DMS 273 (cell line): ENCODE results near the gene ADCY5.
A peak's percentile ranks its signal among the peaks of the same experiment; 100 is the strongest.
"Not testable (repeated sequence)": the region's sequence is repeated elsewhere in the genome, so short reads cannot be mapped to it uniquely, and the experiment has no call there.

Source experiments
- DNase-seq: peaks from one replicate; lab custom pipeline; 2025; ENCODE audit not compliant: unreplicated experiment; lab: John Stamatoyannopoulos, UW

ADCY5 gene

DNA sequence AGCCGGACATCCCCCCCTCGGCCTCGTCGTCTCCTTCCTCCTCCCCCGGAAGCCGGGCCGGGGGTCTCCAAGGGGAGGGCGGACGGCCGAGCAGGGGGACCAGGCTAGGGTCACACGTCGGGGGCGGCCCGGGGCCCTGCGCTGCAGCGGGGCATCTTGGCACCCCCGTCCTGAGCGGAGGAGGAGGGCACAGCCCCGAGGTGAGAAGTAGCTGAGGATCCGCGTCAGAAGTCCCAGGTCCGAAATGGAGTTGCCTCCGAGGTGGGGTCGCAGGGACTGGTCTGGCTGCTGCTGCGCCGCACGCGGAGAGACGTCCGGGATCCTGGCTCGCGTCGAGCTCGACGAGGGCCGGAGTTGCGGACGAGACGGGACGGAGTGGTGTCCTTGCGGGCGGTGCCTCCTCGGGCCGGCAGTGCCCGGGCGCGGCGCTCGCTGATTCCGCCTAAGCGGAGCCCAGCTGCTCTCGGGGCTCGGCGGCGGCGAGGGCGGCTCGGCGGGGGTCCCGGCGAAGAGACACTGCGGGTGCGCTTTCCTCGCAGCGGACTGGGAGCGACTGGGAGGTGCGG is at the start of gene ADCY5:
TSS of gene ADCY5 (minus strand) at position 555 of the 566 bp plus-strand sequence. CDS start at position 10, 545 bp downstream.
- DNase-seq = peak; percentile 71

DNA sequence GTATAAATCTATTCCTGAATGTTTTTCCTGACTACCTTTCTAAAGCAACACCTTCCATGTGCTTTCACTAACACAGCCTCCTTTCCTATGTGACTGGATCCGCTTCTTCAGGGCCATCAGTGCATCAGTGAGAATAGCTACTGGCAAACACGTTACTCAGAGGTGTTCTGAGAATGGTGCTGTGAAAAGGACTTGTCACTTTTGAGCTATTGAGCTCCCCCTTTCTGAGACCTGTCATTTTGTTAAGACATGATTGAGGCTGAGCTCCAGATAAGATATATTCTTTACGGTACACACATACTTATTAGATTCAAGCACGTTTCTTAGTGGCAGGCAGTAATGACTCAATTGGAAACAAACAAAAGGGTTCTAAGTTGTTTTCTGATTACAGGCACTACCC is 45.0 kb upstream of the ADCY5 start:
- no peak for DNase-seq

DNA sequence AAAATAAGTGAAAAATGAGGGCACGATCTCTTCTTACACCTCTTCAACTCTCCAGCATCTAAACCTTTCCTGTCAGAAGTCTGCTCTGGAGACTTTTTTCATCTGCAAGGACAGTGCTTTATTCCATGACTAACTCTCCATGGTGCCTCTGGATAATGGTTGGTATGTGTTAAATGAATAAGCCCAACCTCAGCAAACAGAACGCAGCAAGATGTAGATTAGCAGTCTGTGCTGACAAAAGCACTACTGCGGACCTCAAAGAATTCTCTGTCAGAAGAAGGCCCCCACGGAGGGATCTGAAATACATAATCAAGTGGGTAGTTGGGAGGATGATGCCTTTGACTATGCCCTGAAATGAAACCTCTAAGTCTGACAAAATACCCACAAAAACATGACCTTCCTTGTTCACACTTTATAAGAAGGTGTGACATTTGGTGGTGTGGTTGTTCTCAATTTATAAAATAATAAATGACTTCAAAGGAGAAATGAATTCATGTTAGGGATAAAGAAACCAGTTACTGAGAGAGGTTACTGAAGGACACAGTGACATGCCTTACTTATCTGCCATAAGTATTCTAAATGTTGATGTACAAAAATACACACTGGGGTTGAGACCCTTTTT is 43.2 kb upstream of the ADCY5 start:
- no peak for DNase-seq

DNA sequence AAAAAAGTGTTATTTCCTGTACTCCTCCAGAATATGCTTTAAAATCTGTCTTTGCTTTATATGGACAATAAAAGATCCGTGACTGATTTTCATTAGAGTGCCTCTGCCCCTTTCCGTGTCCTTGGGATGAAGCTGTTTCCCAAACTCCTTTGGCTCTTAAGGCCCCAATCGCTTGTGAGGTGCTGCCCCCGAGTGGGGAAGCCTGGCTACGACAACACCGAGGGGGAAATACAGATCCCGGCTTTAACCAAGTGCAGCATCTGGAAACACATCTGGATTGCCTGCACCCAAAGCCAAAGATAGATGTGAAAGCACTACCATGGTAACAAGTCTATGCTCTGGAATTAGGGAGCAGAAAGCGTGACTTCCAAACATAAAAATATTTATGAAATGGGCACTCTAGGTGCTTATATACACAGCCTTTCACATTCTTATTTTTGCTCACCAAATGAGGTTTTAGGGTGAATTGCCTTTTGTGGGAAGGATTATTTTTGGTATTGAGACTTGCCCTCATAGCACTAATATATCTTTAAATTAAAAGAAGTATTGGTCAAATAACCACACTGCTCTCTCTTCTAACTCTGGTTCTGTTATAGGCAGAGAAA is 40.6 kb upstream of the ADCY5 start:
- peak; percentile 89 for DNase-seq

DNA sequence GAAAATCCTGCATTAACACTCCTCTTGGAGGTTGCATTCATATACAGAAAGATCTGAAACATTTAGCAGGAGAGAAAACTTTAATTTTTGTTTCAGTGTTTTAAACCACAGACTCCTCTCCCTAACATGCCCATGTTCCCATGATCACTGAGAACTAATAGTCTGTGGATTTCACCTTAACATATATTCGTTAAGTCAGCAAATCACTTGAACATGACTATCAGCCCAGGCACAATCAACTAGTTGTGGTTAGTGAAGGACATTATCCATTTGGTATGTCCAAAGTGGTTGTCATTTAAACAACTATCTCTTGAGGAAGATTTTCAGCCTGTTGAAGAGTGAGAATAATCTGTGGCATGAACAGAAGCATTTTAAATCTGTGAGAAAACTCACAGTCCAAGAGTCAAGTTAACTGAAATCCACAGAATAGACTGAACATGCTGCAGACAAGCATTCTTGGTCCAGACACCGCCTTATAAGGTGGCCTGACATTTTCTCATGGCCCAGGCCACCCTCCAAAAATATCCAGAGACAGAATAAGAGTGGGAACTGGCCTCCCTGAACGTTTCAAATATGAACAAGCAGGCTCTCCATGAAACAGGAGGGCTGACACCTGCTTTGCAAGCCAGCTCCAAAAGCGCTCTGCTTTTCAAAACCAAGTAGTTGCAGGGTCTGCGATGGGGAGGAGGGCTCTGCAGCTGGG is 39.9 kb upstream of the ADCY5 start:
- no peak for DNase-seq

DNA sequence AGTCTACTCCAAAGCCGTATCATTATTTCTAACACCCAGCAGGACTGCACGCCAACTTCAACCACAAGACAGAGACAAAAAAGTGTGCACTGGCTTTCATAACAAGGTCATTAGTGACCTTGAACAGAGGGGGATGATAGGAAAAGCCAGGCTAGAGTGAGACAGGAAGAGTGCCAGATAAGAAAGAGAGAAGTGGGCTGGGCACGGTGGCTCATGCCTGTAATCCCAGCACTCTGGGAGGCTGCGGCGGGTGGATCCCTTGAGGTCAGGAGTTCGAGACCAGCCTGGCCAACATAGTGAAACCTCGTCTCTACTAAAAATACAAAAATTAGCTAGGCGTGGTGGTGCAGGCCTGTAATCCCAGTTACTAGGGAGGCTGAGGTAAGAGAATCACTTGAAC is 38.2 kb upstream of the ADCY5 start:
- DNase-seq = not testable (repeated sequence)

DNA sequence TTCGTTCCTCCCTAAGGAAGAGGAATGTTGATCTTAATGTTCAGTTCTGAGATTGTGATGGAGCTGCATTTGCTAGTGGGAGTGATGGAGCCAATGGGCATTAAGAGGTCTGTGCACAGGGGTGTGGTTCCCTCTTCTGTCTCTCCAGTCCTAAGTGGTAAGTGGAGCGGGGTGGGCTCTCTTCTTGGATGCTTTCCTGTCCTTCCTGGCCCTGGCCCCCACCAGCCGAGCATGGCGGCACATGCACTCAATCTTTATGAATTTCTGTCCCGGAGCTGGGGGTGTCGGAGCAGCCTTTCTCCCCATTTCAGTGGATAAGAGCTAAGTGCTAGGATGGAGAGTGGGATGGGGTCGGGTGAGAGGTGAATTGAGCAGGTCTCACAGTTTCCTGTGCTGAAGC is 37.6 kb upstream of the ADCY5 start:
- no peak for DNase-seq

DNA sequence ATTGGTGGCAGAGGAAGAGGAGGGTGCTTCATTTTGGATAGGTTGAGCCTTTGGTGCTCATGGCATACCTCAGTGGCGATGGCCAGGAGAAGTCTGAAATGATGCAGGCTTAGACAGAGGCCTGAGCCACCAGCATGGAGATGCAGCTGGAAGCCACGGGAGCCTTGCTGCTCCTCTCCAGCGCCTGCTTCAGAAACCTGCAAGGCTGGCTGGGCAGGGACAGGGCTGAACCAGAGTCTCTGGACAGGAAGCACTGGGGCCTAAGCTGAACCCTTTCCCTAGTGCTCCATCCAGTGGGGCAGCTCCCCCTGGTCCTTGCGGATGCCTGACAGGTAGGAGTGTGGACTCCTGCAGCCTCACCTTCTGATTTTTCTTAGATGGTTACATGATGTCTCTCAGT is 36.7 kb upstream of the ADCY5 start:
- DNase-seq = no peak

DNA sequence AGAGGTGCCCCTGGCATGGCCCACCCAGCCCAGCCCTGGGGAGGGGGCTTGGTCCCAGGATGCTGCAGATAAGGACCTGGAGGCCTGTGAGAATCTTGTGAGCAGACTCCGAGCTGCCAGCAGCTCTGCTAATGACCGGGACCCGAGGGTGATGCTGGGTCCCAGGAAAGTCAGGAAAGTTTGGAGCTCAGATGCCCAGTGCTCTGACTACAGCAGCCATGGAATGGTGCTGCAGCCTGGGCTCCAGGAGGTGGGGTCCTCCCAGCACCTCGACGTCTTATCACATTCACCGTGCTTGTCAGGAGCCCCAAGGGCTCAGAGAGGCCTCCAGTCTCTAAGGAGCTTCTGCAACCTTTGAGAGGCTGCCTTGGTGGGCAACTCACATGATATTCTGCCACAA is 34.3 kb upstream of the ADCY5 start:
- no peak for DNase-seq

DNA sequence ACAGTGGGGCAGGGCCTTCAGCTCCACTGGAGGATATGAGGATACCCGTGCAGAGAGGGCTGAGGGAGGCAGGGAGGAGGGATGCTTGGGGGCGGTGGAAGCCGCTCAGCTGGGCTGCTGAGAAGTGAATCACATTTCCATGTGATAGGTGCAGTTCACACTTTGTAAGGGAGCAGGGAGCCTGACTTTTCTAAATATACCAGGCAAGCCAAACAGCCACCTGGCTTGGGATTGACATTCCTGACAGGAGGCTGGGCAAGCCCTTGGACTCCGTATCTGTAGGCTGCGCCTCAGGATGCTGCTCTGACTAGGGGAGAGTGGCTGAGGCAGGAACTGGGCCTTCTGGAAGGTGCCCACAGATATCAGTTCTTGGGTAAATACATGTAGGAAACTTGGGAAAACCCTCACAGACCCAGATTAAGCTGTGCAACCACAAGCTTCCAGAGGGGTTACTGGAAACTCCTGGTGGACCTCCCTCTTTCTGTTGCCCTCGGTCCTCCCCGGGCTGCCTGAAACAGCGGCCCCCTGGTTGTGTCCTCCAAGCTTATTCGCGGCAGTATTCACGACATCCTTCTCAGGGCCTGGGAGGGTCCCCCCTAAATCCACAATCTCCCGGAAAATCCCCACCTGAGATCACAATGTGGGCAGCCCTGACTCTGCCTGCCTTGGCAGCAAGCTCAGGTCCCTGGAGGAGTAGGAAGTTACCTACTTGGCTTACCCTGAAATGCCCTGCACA is 33.0 kb upstream of the ADCY5 start:
- DNase-seq = no peak

DNA sequence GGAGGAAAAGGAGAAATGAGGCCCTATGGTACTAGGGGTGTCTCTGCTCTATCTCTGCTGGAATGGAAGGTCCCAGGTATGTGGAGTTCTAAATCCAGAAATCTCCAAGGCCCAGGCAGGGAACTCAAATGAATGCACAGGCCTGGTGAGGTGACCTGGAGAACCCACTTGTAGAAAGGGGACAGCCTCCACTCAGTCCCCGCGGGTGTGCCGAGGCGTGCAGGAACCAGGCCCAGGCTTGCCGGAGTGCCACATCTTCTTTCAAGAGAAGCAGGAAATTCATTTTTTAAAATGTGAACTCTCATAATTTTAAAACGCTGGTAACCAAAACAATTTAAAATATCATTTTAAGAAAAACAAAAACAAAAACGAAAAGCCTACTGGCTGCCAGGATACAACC is 32.2 kb upstream of the ADCY5 start:
- DNase-seq = no peak

DNA sequence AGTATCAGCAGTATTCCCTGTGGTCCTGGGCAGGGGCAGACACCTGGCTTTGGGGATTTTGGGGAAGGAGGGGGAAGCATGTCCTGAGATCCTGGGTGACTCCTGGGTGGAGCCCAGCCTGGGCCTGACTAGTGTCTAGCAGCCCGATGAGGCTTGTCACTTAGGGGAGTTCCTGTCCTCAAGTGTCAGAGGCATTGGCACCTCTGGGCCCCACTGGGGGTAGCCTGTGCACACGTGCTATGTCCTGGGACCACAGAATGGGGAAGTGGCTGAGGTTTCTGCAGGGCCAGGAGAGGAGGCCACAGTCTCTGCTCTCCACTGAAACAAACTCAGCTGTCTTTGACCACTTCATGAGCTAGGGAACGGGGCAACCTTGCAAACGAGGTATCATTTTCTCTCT is 31.5 kb upstream of the ADCY5 start:
- DNase-seq = no peak

DNA sequence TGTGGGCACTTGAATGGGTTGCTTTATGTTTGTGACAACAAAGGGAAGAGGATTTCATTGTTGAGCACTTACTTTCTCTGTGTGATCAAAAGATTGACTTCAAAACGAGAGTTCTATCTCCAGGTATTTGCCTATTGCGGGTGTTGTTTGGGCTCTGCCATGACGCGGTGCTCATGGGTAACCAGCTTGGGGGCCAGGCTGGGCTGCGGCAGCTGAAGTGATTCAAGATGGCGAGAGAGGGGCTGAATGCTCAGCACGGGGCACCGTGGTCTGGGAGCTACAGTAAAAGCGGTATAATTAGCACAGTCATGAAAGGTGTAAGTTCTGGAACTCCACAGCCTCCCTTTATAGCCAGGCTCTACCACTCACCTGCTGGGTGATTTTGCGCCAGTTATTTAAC is 31.0 kb upstream of the ADCY5 start:
- DNase-seq = no peak

DNA sequence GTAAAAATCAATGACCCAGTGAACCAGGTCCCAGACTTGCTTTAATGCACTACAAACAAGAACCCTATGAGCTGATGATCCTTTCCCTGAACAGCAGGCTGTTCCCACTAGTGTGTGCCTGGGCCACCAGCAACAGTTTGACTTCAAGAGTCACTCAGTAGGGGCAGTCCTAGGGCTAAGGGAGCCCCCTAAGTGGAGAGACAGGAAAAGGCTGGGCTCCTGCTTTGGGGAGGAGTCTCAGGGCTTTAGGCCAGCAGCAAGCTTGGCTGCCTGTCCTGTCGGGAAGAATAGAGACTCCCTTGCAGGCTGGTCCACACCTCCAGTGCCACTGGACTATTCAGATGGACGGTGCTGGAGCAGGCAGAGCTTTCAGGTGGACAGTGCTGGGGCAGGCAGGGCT is 29.4 kb upstream of the ADCY5 start:
- no peak for DNase-seq

DNA sequence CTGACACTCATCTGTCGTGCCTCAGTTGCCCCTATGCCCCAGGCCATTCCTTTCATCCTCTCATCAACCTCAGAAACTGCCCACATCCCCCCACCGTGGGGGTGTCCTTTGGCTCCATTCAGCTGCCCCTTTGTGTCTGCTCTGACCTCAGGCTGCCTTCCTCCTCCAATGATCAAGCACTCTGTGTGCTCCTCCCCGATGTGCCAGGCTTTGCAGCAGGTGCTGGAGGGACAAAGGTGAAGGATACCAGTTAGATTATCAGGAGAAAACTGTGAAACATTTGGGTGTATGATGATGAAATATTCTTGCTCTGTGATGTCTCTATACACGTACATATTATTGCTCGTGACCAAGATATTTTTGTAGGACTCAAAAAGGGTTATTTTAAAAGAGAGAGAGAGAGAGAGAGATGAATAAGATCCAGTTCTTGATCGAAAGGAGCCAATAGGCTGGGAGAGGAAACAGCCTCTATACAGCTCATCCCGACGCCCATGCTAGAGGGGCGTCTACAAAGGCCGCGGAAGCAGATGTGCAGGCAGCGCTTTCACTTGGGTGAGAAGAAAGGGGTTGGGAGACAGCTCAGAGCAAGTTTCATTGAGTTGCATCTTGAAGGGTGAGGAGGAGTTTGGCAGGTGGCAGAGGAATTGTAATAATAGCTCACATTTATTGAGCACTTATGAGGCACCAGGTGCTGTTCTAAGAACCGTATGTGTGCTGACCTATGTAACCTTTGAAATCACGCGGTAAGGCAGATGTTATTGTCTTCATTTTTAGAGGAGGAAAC is 28.3 kb upstream of the ADCY5 start:
- no peak for DNase-seq

DNA sequence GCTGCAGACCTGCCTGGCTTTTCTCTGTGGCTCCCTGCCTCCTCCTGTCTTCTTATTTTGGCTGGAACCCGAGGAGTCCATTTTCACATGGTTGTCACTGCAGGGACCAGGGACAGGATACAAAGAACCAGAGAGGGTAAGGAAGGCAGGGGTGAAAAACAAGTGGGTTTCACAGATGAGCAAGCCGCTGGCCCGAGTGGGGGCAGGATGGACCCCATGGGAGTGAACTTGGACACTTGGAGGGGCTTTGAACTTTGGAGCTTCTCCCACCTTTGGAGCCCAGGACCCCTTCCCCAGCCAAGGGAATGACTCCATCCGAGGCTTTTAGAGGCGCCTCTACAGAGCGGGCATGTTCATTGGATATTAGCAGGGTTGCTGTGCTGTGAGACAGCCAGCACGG is 26.9 kb upstream of the ADCY5 start:
- DNase-seq = no peak

DNA sequence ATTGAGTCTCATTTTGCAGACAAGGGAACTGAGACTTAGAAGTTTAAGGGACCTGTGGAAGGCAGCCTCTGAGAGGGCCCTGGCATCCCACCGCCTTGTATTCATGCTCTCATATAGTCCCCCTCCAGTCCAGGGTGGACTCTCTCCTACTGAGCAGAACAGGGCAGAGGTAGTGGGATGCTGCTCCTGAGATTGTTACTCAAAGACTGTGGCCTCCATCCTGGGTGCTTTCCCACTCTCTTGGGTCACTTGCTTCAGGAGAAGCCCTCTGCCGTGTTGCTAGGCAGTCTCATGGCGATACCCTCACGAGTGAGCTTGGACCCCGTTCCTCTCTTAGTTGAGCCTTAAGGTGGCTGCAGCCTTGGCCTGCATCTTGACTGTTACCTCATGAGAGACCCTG is 22.2 kb upstream of the ADCY5 start:
- no peak for DNase-seq

DNA sequence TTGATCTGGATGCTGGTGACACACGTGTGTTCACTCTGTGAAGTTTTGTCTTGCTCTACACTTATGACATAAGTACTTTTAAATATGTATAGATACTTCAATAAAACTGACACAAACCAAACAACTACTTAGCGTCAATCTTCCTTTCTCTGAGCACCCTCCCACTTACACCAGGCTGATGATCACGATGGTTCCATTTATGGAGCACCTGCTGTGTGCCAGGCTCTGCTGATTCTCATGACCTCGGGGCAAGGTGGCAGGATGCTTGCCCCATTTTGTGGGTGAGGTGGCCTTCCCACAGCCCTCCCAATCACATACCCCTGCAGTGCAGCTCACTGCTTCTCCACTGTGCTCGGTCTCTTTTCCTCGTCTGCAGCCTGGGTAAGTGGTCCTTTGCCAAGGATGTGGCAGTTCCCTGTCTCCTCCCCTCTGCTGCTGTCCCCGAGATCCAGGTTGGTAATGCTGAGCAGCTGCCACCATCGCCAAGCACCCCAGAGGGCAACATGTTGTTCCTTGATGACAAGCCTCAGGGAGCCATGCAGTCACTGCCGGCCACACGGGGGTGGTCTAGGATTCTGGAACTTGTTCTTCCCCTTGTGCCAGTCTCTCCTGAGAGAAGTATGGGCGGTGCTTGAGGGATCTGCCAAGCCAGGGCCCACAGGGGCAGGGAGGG is 20.6 kb upstream of the ADCY5 start:
- no peak for DNase-seq

DNA sequence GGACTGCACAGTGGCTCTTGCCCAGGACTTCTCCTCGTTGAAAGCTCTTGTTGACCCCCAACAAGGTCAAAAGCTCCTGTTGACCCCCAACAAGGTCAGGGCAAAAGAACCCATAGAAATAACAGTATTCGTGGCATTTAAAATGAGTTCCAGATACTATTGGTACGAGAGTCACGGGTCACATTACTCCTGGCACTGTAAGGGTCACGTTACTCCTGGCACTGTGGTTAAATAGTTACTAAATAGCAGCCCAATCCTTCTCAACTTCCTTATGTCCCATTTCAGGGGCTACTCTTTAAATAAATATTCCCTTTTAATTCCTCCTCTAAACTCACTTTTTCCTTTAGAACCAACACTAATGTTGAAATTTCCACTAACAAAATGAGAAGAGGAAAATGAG is 18.2 kb upstream of the ADCY5 start:
- no peak for DNase-seq

DNA sequence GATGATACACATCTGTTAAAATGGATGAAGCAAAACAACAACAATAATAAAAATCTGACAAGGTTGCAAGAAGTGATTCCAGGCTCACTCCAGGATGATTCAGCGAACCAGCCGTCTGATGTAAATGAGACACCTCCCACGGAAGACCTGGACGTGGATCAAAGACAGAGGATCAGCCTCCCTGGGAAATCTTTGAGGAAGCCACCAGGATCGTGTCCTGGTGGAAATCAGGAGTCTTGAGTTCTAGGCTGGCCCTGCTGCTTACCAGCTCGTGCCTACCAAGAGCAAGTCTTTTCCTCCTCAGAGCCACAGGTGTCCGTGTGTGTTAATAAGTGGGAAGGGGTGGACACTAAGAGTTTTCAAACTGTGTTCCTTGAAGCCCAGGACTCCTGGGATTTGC is 15.3 kb upstream of the ADCY5 start:
- DNase-seq = no peak
